NCI-H128 (cell line): ENCODE measurements around the gene FBXL17.

Experiments used
- DNase-seq: peaks from one replicate; lab custom pipeline; 2025; ENCODE audit not compliant: unreplicated experiment; lab: John Stamatoyannopoulos, UW

Gene FBXL17

DNA sequence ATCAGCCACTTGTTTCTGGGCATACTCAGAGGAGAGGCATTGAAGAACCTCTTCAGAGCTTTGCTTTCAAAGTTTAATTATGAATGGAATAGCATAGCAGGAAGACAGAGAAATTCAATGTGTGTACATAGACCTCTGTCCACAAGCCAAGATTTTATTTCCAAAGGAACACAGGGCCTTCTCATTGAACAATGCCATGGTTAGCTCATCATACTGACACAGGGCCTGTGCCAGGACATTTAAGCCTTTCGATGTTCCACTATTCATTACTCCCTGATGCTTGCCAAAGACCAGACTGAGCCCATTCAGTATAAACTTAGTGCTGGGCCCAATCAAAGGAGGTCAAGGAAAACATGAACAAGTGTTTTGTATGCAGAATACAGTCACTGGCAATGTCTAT is 280.8 kb downstream of the FBXL17 start:
- DNase-seq, result no peak

DNA sequence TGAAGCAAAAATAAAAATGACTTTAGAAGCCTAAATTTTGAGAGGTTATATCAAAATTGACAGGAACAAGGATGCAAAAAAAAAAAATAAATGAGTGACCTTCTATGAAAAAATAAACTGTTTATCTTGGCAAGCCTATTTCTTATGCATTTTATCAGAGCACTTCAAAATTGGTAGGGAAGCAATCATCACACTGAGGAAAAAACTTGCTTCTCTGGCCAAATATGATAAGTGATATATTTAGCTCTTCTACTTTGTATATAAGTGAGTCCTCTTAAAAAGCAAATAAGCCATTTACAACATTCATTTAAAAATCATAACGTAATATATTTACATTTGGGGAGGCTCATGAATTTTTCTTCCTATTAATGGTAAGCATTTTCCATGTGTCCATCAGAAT is 287.1 kb downstream of the FBXL17 start:
- DNase-seq, result no peak

GRCh38 chr5:108093186-108093585 is 288.7 kb downstream of the FBXL17 start:
- DNase-seq, result no peak

DNA sequence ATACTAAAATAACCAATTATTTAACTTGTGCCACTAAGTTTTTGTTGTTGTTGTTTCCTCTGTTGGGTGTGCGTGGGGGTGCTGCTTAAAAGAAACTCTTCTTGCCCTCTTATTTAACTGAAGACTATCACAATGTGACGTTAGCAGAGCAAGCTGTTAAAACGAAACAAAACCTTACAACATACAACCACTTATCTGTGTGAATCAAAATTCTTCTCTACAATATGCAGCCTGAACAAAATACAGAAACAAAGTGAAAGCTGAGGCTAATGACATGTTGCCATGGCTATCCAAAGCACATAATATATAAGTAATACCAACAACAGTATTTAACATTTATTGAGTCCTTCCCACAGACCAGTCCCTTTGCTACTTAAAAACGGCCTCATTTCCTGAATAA is 291.0 kb downstream of the FBXL17 start:
- DNase-seq, result no peak

DNA sequence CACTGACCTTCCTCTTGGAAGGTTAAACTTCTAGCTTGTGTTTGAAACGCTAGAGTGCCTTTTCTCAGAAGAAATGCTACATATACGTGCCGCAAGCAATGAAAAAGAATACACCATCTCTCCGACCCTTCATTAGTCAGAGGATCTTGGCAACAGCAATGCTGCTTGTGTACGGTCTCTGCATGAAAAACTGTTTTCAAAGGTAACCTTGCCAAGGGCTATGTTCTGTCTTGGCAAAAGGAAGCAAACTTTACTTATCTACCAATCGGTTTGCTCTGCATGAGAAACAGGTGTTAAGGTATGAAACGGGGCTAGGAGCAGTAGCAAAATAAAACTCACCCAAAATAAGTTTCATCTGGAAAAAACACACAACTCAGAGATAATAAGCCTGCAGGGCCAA is 297.8 kb downstream of the FBXL17 start:
- DNase-seq, result no peak

GRCh38 chr5:108083232-108083631 is 298.7 kb downstream of the FBXL17 start:
- DNase-seq, result no peak

- DNase-seq, result no peak
Measured at GRCh38 chr5:108081707-108082106, 300.2 kb downstream of the FBXL17 start.

- DNase-seq, result no peak
Measured at GRCh38 chr5:108079753-108080152, 302.1 kb downstream of the FBXL17 start.

DNA sequence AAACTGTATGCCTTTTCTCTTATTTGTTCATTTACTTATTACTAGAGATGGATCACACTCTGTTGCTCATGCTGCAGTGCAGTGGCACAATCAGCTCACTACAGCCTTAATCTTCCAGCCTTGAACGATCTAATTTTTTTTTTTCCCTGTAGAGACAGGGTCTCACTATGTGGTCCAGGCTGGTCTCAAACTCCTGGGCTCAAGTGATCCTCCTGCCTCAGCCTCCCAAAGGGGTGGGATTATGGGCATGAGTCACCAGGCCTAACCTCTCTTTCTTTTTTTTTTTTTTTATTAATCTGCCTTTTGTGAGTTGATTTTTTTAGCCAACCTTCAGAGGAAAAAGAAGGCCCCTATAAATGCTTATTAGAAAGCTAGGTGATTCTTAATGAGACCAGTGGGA is 303.0 kb downstream of the FBXL17 start:
- DNase-seq, result no peak

DNA sequence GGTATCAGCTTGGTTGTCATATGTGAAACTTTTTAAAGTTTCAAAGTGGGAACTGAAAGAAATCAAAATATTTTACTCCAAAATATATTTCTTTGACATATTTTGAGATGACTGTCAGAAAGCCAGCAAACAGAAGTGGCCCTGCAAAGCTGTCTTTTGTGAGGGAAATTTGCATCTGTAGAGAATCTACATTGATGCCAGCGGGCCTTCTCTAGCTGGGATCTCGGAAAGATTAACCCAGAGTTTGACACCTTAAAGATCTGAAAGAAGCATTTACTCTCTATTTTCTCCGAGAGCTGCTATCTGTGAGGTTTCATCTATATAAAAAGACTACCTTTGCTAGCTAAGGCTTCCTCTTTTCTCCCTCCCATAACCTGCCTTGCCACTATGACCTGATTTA is 303.6 kb downstream of the FBXL17 start:
- no peak for DNase-seq

GRCh38 chr5:108074626-108075025 is 307.3 kb downstream of the FBXL17 start:
- DNase-seq, result no peak

DNA sequence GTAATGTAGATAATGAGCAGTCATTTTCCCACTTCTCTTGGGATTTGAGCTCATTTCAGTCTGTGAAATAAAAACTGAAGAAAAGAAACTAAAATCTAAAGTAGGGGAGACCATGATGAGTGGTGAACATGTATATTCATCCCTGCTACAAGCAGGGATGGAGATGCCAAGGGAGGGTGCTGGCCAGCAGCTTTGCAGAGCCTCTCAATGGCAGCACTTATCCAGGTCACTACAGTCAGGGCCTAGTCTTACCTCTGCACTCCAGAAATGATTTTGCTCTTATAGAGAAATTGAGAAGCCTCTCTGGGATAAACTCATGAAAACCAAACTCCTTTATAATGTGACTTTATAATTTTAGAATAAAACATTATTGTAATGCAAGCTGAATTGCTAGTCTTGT is 317.6 kb downstream of the FBXL17 start:
- no peak for DNase-seq

DNA sequence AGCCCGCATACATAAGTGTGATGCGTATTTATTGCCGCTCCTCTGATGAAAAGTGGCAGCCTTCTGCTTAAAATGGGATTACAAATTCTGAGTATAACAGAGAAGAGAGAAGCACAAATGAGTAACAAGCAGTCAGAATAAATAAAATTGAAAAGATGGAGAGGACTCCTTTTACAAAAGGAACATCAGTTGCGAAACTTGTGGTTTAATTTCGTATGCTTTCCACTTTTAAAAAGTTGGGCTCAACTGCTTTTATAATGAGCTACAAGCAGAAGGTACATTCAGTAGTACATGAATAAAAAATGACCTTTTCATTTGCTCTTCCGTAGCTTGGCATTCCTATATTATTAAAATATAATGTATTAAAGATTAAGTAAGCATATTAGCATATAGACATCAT is 320.0 kb downstream of the FBXL17 start:
- no peak for DNase-seq

GRCh38 chr5:108060340-108060739 is 321.6 kb downstream of the FBXL17 start:
- no peak for DNase-seq

DNA sequence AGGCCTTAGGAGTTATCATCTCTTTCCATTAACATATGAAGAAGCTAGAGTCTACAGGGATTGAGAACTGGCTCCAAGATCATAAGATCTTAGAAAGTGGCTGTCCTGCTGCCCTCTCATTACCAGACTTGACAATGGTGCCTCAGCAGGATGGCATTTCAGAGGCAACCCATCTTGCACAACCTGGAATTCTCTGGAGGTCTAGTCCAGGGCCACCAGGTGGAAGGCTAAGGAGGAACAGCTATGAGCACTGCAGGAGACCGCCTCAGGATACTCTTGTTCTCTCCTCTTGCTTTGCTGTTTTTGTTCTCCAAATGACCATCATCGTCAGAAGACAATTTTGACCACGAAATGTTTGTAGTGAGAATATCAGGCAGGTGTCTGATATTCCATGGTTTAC is 322.6 kb downstream of the FBXL17 start:
- no peak for DNase-seq

- no peak for DNase-seq
Measured at GRCh38 chr5:108054349-108054748, 327.5 kb downstream of the FBXL17 start.

DNA sequence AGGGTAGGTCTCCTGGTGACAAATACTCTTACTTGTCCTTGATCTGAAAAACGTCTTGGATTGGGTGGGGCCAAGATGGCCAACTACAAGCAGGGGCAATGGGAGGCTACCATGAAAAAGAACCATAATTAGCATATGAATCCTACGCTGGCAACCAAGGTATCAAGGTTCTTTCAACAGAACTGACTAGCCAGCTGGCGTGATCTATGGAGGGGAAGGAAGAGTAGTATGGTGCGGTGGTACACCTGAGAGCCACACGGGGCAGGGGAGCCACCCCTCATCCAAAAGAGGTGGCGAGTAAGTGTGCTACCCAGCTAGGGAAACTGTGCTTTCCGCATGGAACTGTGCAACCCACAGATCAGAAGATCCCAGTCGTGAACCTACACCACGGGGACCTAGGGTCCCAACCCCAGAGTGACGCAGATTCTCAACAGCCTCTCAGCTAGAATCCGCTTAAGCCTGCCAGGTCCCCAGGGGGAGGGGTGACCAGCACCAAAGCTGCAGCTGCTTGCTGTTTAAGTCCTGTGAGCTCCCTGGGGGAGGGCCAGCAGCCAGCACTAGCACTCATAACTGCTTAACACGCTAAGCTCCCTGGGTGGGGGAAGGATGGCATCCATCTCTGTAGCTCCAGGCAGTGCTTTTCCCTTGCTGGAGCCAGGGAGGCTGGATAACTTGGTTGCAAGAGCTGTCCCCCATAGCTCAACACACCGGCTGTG is 334.8 kb downstream of the FBXL17 start:
- DNase-seq, result no peak

DNA sequence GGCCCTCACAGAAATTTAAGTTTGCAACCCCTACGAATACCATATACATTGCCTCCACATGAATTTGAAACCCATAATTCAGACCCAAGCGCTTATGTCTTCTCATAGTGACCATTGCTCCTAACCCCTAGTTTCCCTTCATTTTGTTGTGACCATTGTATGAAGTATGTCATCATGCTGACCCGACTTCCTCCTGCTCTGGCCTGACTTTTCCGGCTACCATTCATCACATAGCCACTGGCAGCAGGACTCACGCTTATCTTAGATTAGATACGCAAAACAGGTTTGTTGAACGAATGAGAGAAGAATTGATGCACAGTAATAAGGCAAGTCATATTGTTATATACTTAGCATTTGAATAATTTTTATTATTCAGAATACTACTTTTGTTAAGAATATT is 345.4 kb downstream of the FBXL17 start:
- DNase-seq, result no peak

GRCh38 chr5:108028883-108029282 is 353.0 kb downstream of the FBXL17 start:
- no peak for DNase-seq

DNA sequence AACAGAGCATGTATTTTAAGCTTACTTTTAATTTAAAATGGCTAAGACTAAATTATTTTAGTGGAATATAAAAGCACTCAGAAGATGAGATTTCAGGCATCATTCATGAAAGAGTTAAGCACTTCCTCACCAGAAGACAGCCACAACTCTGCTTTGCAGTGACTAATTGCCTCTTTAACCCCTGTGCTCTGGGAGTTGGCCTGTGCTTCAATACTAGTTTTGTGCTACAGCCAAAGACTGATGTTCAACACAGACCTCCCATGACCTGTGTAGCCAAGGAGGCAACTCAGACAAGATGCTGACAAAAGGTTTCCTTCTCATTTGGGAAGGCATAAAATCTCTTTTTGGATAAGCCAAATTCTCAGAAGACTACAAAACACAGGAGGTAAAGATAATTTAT is 353.5 kb downstream of the FBXL17 start:
- no peak for DNase-seq

DNA sequence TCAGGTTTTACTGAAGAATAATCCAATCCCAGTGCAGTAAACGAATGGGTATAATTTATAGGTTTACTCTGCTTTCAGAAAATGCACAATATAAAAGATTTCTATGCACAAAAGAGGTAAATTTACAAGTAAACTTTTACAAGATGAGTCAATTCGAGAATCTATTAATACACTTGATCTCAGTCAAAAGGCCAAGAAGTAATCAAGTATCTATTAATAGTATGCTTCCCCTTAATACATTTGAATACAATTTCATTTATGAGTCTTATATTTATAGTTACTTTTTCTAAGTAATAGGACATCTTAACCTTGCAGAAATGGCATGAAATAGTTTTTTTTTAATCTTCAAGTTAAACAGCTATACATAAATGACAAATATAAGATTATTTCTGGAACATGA is 355.9 kb downstream of the FBXL17 start:
- DNase-seq, result no peak

DNA sequence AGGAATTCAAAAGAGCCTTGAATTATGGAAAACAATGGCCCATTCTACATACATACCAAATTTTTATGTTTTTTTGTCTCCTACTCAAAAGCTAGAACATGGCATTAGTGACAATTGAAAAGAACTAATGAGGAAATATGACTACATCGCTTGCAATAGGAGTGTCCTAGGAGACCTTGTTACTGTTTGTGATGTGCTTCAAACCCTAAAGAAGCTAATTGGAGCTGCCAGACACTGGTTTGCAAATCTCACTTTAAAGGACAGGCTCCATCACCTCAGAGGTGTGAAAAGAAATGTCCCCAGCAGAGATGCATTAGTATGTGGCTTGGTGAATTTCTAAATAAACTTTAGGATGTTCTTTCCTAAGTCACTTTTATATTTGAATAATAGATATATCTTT is 356.9 kb downstream of the FBXL17 start:
- no peak for DNase-seq

DNA sequence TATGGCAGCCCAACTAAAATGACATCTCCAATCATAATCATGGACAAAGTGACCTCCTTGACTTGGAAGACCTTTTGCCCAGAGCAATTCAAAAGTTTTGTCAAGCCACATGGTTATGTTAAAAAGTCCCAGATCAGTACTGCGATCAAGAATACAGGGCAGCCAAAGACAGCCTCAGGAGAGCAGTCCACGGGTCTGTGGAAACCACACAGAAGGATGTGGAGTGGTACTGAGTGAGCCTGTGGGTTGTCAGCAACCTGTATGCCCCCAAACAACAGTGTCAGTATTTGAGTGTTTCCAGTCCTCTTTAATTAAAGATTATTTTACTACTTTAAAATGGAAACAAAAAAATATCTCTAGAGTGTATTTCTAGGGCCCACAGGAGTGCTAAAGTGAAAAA is 365.8 kb downstream of the FBXL17 start:
- no peak for DNase-seq

GRCh38 chr5:108006791-108007190 is 375.1 kb downstream of the FBXL17 start:
- no peak for DNase-seq
